ENCODE results near the gene SLC34A3. TPM values are rescaled to one million over a fixed set of nuclear protein-coding genes. Genes with fewer than 3 reads are reported as not detected.

SLC34A3 gene
- total and polyA plus RNA-seq, 2 of the 8 experiments (the other 6 are each of a cell fraction or from before 2014, with no cell fraction given), result 0.08 TPM; not detected in 1

DNA sequence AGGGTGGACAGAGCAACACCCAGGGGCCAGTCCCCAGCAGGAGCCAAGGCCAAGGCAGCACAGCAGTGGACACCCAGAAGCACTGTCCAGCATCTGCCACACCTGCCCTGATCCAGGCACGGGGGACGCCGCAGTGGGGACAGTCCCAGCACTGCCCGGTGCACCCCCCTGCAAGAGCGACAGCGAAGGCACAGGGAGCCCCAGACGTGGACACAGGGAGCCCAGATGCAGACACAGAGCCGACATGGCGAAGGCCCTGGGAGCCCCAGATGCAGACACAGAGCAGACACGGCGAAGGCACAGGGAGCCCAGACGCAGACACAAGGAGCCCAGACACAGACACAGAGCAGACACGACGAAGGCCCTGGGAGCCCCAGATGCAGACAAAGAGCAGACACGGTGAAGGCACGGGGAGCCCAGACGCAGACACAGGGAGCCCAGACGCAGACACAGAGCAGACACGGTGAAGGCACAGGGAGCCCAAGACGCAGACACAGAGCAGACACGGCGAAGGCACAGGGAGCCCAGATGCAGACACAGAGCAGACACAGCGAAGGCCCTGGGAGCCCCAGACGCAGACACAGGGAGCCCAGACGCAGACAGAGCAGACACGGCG, 46.6 kb upstream of the SLC34A3 start (continued):
- TF ChIP-seq, protein P1, sequence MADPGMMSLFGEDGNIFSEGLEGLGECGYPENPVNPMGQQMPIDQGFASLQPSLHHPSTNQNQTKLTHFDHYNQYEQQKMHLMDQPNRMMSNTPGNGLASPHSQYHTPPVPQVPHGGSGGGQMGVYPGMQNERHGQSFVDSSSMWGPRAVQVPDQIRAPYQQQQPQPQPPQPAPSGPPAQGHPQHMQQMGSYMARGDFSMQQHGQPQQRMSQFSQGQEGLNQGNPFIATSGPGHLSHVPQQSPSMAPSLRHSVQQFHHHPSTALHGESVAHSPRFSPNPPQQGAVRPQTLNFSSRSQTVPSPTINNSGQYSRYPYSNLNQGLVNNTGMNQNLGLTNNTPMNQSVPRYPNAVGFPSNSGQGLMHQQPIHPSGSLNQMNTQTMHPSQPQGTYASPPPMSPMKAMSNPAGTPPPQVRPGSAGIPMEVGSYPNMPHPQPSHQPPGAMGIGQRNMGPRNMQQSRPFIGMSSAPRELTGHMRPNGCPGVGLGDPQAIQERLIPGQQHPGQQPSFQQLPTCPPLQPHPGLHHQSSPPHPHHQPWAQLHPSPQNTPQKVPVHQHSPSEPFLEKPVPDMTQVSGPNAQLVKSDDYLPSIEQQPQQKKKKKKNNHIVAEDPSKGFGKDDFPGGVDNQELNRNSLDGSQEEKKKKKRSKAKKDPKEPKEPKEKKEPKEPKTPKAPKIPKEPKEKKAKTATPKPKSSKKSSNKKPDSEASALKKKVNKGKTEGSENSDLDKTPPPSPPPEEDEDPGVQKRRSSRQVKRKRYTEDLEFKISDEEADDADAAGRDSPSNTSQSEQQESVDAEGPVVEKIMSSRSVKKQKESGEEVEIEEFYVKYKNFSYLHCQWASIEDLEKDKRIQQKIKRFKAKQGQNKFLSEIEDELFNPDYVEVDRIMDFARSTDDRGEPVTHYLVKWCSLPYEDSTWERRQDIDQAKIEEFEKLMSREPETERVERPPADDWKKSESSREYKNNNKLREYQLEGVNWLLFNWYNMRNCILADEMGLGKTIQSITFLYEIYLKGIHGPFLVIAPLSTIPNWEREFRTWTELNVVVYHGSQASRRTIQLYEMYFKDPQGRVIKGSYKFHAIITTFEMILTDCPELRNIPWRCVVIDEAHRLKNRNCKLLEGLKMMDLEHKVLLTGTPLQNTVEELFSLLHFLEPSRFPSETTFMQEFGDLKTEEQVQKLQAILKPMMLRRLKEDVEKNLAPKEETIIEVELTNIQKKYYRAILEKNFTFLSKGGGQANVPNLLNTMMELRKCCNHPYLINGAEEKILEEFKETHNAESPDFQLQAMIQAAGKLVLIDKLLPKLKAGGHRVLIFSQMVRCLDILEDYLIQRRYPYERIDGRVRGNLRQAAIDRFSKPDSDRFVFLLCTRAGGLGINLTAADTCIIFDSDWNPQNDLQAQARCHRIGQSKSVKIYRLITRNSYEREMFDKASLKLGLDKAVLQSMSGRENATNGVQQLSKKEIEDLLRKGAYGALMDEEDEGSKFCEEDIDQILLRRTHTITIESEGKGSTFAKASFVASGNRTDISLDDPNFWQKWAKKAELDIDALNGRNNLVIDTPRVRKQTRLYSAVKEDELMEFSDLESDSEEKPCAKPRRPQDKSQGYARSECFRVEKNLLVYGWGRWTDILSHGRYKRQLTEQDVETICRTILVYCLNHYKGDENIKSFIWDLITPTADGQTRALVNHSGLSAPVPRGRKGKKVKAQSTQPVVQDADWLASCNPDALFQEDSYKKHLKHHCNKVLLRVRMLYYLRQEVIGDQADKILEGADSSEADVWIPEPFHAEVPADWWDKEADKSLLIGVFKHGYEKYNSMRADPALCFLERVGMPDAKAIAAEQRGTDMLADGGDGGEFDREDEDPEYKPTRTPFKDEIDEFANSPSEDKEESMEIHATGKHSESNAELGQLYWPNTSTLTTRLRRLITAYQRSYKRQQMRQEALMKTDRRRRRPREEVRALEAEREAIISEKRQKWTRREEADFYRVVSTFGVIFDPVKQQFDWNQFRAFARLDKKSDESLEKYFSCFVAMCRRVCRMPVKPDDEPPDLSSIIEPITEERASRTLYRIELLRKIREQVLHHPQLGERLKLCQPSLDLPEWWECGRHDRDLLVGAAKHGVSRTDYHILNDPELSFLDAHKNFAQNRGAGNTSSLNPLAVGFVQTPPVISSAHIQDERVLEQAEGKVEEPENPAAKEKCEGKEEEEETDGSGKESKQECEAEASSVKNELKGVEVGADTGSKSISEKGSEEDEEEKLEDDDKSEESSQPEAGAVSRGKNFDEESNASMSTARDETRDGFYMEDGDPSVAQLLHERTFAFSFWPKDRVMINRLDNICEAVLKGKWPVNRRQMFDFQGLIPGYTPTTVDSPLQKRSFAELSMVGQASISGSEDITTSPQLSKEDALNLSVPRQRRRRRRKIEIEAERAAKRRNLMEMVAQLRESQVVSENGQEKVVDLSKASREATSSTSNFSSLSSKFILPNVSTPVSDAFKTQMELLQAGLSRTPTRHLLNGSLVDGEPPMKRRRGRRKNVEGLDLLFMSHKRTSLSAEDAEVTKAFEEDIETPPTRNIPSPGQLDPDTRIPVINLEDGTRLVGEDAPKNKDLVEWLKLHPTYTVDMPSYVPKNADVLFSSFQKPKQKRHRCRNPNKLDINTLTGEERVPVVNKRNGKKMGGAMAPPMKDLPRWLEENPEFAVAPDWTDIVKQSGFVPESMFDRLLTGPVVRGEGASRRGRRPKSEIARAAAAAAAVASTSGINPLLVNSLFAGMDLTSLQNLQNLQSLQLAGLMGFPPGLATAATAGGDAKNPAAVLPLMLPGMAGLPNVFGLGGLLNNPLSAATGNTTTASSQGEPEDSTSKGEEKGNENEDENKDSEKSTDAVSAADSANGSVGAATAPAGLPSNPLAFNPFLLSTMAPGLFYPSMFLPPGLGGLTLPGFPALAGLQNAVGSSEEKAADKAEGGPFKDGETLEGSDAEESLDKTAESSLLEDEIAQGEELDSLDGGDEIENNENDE (IDR thresholded peaks at IDR 0.05; ENCODE audit: insufficient replicate concordance, low read length), result no peak
- TF ChIP-seq SP4 (IDR thresholded peaks at IDR 0.05; ENCODE audit: low read length) (no peak), PHF8 (conservative IDR thresholded peaks at IDR 0.05; ENCODE audit: low read depth, low read length) (no peak), YY1 (IDR thresholded peaks at IDR 0.05; ENCODE audit: low read depth, low read length) (no peak), TEAD4 (IDR thresholded peaks at IDR 0.05; ENCODE audit: low read depth, low read length) (no peak), TBP (IDR thresholded peaks at IDR 0.05; ENCODE audit: low read depth, low read length) (no peak), CEBPB (IDR thresholded peaks at IDR 0.05; ENCODE audit: low read depth, low read length) (no peak), KDM1A (IDR thresholded peaks at IDR 0.05; ENCODE audit: borderline replicate concordance, low read length) (no peak), RAD21 (IDR thresholded peaks at IDR 0.05 in 1 of 2, conservative IDR thresholded peaks at IDR 0.05 in 1 of 2; ENCODE audit: low read depth in 2 of 2, low read length in 2 of 2) (no peak), BCL11A (IDR thresholded peaks at IDR 0.05; ENCODE audit: low read depth in 2 of 2, low read length in 2 of 2) (no peak), POLR2AphosphoS5 (IDR thresholded peaks at IDR 0.05; ENCODE audit: low read depth, low read length) (no peak), SUZ12 (IDR thresholded peaks at IDR 0.05; ENCODE audit: low read length) (no peak)

Data from H1 (cell line).